Left ventricle myocardium inferior (tissue), 1 donor: ENCODE measurements around the gene SOX11. TPM values are rescaled to one million over a fixed set of nuclear protein-coding genes. Genes with fewer than 3 reads are reported as not detected.

ENCODE experiments used
- DNase-seq: peaks from one replicate; pipeline ENCODE4 v3.0.0-alpha.2; 2020
- H3K27ac ChIP-seq: fragments of 200-600 bp; replicated peaks from 2 replicates; pipeline ENCODE4 v1.8.0; 2021
- H3K27me3 ChIP-seq: fragments of 200-600 bp; 2 replicates; pipeline ENCODE4 v1.8.0; 2021; ENCODE audit warnings: low read depth
- H3K36me3 ChIP-seq: fragments of 200-600 bp; 2 replicates; pipeline ENCODE4 v1.8.0; 2021
- H3K4me1 ChIP-seq: fragments of 200-600 bp; 2 replicates; pipeline ENCODE4 v1.8.0; 2021
- H3K4me3 ChIP-seq: fragments of 200-600 bp; 2 replicates; pipeline ENCODE4 v1.8.0; 2021; ENCODE audit warnings: mild to moderate bottlenecking, moderate library complexity
- H3K9me3 ChIP-seq: fragments of 200-600 bp; replicated peaks from 2 replicates; pipeline ENCODE4 v1.8.0; 2021
- CTCF ChIP-seq: fragments of 200-600 bp; IDR thresholded peaks from 2 replicates; pipeline ENCODE4 v1.8.0; 2021; ENCODE audit warnings: antibody characterized with exemption, mild to moderate bottlenecking, borderline replicate concordance
- intact Hi-C: fragments of 100-400 bp; cut with micrococcal nuclease; formaldehyde crosslinking; loops from one replicate; pipeline ENCODE4 v1.11.0; 2022
- total RNA-seq: library from RNA; stranded (reverse); fragmentation: NEBNext Ultra II Directional; extraction: Animal tissue kit (Norgen Biotek cat#: 25700); gene quantifications from one replicate; pipeline ENCODE4 v1.2.1, GENCODE V29; 2021
- donor health status: DM: no; HTN: yes; CAD: no; lungs with severe emphysema.

The SOX11 gene
- total RNA-seq, 1 donor from 2014 or later, result 0.93 TPM

GRCh38 chr2:5706717-5707455, 14.7 kb downstream of the SOX11 start:
- Histone ChIP-seq H3K27me3 (peaks cover 46% of the 10 kb centered on the region), H3K9me3 (no peaks in the 10 kb centered on the region), H3K36me3 (no peaks in the 10 kb centered on the region), H3K27ac (no peak overlapping the region), H3K4me3 (no peak overlapping the region), H3K4me1 (no peaks in the 10 kb centered on the region)
- intact Hi-C loops, result no loop called here
- TF ChIP-seq CTCF, result no peak
- no peak for DNase-seq

GRCh38 chr2:5710615-5711014, 18.4 kb downstream of the SOX11 start:
- peaks cover 25% of the 10 kb centered on the region for H3K27me3 ChIP-seq
- TF ChIP-seq CTCF, result no peak
- H3K4me3 ChIP-seq, result no peak overlapping the region
- no peak overlapping the region for H3K27ac ChIP-seq
- H3K9me3 ChIP-seq, result no peaks in the 10 kb centered on the region
- H3K4me1 ChIP-seq, result no peaks in the 10 kb centered on the region
- no peak for DNase-seq
- H3K36me3 ChIP-seq, result no peaks in the 10 kb centered on the region
- intact Hi-C loops, result no loop called here

- H3K4me3 ChIP-seq, result no peak overlapping the region
- H3K36me3 ChIP-seq, result no peaks in the 10 kb centered on the region
- no peaks in the 10 kb centered on the region for H3K4me1 ChIP-seq
- H3K27ac ChIP-seq, result no peak overlapping the region
- no peak for DNase-seq
- H3K27me3 ChIP-seq, result peaks cover 38% of the 10 kb centered on the region
- H3K9me3 ChIP-seq, result no peaks in the 10 kb centered on the region
- intact Hi-C loops, result no loop called here
- no peak for TF ChIP-seq CTCF
These were observed 20.9 kb downstream of the SOX11 start for GRCh38 chr2:5713101-5713500.

GRCh38 chr2:5719629-5720334, 27.6 kb downstream of the SOX11 start:
- intact Hi-C loops, result no loop called here
- no peaks in the 10 kb centered on the region for H3K4me1 ChIP-seq
- no peak for DNase-seq

GRCh38 chr2:5720426-5720825, 28.2 kb downstream of the SOX11 start:
- no peak for TF ChIP-seq CTCF
- no peak overlapping the region for H3K27ac ChIP-seq
- no peak overlapping the region for H3K4me3 ChIP-seq
- H3K9me3 ChIP-seq, result peaks cover 5% of the 10 kb centered on the region
- no peaks in the 10 kb centered on the region for H3K4me1 ChIP-seq
- no peak for DNase-seq
- intact Hi-C loops, result no loop called here
- no peaks in the 10 kb centered on the region for H3K36me3 ChIP-seq
- peaks cover 25% of the 10 kb centered on the region for H3K27me3 ChIP-seq

More at GRCh38 chr2:5719629-5720334, 27.6 kb downstream of the SOX11 start:
- H3K27ac ChIP-seq, result no peak overlapping the region
- no peak overlapping the region for H3K4me3 ChIP-seq
- peaks cover 30% of the 10 kb centered on the region for H3K27me3 ChIP-seq
- peaks cover 5% of the 10 kb centered on the region for H3K9me3 ChIP-seq
- H3K36me3 ChIP-seq, result no peaks in the 10 kb centered on the region
- TF ChIP-seq CTCF, result no peak
